Erythroblast (primary cell): ENCODE data around the gene SSTR3.

Experiments
- DNase-seq, 2 experiments: peaks; one replicate each; lab custom pipeline; 2025; lab: John Stamatoyannopoulos, UW
- GATA1 ChIP-seq: IDR thresholded peaks from 2 replicates; pipeline ENCODE4 v1.6.1; 2011; ENCODE audit warnings: low read depth, mild to moderate bottlenecking, control low read depth, low read length, moderate library complexity
- POLR2A ChIP-seq: IDR thresholded peaks from 2 replicates; pipeline ENCODE4 v1.6.1; 2011; ENCODE audit warnings: mild to moderate bottlenecking, low read length

SSTR3 gene

GRCh38 chr22:37229012-37229804, 16.9 kb upstream of the SSTR3 start:
- TF ChIP-seq GATA1 (no peak), POLR2A (peak; percentile 12)
- DNase-seq: peak in 1 of 2 experiments; percentile 40

GRCh38 chr22:37228106-37229011, 16.1 kb upstream of the SSTR3 start:
- no peak for DNase-seq
- TF ChIP-seq GATA1 (no peak), POLR2A (peak; percentile 14)

- no peak for DNase-seq
- no peak for TF ChIP-seq GATA1
- TF ChIP-seq POLR2A: no peak
Measured at GRCh38 chr22:37226514-37226913, 14.2 kb upstream of the SSTR3 start.

GRCh38 chr22:37226087-37226486, 13.8 kb upstream of the SSTR3 start:
- TF ChIP-seq GATA1 (no peak), POLR2A (no peak)
- no peak for DNase-seq

GRCh38 chr22:37225481-37225880, 13.2 kb upstream of the SSTR3 start:
- TF ChIP-seq GATA1 (no peak), POLR2A (no peak)
- DNase-seq: peak; percentile 29

- no peak for TF ChIP-seq GATA1
- TF ChIP-seq POLR2A: no peak
- DNase-seq: no peak
Measured at GRCh38 chr22:37224757-37225420, 12.6 kb upstream of the SSTR3 start.

GRCh38 chr22:37223965-37224551, 11.8 kb upstream of the SSTR3 start:
- DNase-seq: no peak
- TF ChIP-seq GATA1: no peak
- no peak for TF ChIP-seq POLR2A

- no peak for DNase-seq
- no peak for TF ChIP-seq POLR2A
- no peak for TF ChIP-seq GATA1
Measured at GRCh38 chr22:37222440-37222971, 10.2 kb upstream of the SSTR3 start.

- DNase-seq: no peak
- TF ChIP-seq POLR2A (no peak), GATA1 (no peak)
Measured at GRCh38 chr22:37221424-37222333, 9.4 kb upstream of the SSTR3 start.

- no peak for DNase-seq
Measured at GRCh38 chr22:37220543-37220981, 8.3 kb upstream of the SSTR3 start.

GRCh38 chr22:37219533-37219932, 7.3 kb upstream of the SSTR3 start:
- no peak for DNase-seq
- TF ChIP-seq POLR2A (no peak), GATA1 (peak; percentile 54)

More at GRCh38 chr22:37220543-37220981, 8.3 kb upstream of the SSTR3 start:
- TF ChIP-seq GATA1 (no peak), POLR2A (no peak)
